Head of caudate nucleus (tissue), 42 donors: ENCODE data around the gene TSEN54.

ENCODE experiments used
- DNase-seq, 42 donors: peaks; one replicate each; pipeline versions ENCODE4 v3.0.0 to v3.0.0-alpha.2; 2020 to 2021; ENCODE audit warnings: mixed read lengths in 7 of 42
- intact Hi-C: fragments of 100-400 bp; cut with DNase I; formaldehyde crosslinking; loops from one replicate; pipeline ENCODE4 v1.15.0; 2022

Gene TSEN54

DNA sequence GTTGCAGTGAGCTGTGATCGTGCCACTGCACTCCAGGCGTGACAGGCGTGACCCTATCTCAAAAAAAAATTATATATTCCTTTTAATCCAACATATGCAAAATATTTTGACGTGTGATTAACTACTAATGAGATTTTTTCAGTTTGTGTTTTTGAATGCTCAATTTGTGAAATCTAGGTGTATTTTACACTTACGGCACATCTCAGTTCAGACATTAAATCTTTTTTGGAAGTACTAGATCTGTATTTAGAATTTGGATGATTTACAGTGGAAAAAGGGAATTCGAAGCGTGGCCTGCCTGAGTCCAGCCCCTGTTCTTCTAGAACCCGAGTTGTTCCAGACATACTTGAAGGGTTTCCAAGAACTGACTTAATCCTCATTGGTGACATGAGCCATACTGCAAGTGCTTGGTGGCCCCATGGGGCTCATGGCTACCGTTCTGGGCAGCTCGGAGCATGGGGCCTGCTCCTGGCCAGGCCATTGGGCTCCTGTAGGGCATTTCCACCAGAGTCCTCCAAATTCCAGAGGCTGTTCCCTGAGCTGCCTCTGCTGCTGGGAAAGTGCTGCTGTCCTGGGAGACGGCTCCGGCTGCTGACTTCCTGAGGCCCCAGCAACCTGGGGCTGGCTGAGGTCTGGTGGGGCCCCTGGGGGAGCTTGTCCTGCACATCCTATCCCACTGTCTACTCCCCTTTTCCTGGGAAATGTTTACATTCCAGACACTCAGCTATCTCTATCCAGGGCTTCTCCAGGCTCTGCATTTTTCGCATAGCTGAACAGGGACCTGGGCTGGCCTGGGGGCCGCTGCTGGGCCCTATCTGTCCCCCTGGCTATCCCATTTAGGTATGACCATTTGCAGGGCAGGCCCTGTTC lies 36.3 kb downstream of the TSEN54 start:
- DNase-seq = no peak

DNA sequence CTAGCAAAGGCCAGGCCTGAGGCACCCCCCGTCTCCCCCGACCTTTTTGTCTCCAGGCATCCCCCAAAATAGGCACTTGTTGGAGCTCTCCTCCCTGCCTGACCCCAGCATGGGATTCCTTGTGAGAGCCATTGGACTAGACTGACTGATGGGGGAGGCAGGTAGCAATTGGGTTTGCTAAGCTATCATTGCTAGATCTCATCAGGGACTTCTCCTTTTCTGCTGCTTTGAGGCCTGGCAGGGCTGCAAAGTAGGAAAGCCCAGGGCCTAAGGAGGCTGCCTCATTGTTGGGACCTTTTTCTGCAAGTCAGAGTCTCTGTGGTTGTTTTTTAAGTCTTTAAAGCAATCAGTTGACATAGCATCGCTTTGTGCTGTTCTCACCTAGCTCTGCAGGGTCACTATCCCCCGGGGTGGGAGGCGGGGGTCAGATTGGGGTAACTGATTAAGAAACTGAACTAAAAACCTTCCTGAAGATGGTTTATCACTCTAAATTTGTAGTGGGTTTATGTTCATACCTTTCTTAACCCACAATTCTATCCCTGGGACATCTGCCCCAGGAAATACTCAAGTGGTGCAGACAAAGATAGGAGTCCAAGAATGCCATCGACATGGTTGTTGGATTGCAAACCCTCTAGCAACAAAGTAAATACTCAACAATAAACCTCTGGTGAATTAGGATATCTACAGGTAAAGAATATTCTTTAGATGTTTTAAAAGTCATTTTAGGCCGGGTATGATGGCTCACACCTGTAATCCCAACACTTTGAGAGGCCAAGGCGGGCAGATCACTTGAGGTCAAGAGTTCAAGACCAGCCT lies 37.2 kb downstream of the TSEN54 start:
- intact Hi-C loops = no loop called here
- DNase-seq = no peak

More for the DNA sequence above, 36.3 kb downstream of the TSEN54 start:
- intact Hi-C loops = no loop called here

DNA sequence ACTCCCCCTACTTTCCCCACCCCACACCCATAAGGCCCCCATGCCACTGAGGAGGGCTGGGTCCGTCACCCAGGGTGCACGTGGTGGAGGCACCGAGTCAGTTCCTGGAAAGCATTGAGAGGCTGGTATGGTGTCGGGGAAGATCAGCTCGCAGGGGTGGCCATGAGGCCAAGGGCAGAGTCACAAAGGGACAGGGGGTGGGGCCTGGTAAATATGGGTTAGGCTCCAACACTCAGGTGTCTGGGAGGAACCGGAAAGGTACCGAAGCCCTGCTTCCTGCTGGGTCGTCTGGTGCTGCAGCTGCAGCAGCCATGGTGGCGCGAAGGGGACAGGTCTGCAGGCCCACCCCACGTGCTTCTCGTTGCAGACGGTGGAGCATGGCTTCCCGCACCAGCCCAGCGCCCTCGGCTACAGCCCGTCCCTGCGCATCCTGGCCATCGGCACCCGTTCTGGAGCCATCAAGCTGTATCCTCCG lies 39.4 kb downstream of the TSEN54 start:
- intact Hi-C loops = no loop called here
- no peak for DNase-seq

DNA sequence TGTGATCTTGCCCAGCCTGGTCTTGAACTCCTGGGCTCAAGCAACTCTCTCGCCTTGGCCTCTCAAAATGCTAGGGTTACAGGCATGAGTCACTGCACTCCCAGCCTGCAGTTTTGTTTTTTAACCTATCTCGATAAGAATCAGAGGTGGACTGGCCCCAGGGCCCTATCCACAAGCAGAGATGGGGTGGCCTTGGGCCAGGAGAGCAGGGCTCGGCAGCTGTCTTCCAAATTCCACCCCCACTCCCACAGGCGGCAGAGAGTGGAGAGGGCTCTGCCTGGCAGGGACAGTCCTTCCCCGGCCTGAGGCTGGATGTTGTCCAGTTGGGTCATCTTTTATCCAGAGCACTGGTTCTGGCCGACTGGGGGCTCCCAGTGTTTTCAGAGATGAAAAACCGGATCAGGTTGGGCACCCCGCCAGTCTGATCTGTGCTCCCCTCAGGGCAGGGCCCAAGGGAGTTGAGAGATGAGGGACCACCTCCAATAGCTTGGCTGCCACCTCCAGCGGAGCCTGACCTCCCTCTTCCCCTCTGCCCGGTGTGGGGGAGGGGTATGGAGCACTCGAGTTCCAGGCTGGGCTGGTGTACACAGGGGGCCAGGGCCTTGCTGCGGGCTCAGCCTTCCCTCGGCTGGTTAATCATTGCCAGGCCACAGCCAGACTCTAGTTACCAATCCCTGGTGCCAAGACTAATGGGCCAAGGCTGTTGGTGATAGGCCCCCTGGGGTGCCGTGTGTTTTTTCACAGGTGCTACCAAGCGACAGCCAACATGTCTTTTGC lies 40.9 kb downstream of the TSEN54 start:
- intact Hi-C loops = no loop called here
- peak; percentile 36 to 89 (median 78) for DNase-seq

DNA sequence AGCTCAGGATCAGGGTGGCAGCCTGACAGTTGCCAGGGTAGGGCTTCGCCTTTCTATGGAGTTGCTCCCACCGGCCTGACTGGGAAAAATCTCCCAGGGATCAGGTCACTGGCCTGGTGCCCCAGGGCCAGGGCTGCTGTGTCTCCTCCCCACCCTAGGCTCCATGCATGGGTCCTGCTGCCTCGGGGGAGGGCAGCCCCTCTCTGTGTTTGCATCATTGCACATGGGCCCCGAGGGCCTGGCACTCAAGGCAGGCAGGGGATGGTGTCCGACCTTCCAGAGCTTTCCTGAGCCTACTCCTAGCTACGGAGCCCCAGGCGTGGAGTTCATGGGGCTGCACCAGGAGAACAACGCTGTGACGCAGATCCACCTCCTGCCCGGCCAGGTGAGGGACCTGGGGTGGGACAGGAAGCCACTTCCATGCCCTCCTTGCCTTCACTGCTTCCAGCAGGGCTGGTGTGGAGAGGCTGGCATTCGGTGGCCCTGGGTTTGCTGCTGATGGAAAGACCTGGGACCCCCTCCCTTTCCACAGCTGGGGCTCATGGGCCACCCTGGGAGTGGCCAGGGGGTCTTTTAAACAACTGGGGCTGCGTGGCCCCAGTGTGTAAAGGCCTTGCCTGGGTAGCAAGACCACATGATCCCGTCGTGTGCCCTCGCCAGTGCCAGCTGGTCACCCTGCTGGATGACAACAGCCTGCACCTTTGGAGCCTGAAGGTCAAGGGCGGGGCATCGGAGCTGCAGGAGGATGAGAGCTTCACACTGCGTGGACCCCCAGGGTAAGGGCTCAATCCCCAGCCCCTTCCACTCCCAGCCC lies 41.7 kb downstream of the TSEN54 start:
- intact Hi-C loops = no loop called here
- peak in 6 of 42 donors; percentile 6 to 40 (median 12) for DNase-seq

DNA sequence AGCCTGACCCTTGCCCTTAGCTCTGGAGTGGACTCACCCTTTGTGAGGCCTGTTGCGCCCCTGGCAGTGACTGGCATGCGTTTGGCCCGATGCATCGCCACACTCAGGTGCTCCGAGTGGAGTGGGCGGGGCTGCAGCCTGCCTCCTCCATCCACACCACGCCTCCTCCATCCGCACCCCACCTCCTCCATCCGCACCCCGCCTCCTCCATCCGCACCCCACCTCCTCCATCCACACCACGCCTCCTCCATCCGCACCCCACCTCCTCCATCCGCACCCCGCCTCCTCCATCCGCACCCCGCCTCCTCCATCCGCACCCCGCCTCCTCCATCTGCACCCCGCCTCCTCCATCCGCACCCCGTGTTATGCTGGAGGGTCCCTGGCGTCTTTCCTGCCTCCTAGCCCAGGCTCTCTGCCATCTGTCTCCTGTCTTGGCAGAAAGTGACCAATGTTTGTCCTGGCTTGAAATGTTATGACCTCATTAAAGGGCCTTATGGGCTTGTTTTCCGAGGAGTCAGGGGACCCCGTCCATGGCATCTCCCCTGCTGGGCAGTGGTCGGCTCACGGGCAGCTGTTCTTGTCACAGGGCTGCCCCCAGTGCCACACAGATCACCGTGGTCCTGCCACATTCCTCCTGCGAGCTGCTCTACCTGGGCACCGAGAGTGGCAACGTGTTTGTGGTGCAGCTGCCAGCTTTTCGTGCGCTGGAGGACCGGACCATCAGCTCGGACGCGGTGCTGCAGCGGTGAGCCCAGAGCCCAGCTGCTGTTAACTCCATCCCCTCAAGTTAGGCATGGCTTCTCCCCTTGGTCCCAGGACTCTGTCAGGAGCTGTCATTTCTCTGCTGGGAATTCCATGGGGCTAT lies 42.6 kb downstream of the TSEN54 start:
- no peak for DNase-seq
- intact Hi-C loops = no loop called here

DNA sequence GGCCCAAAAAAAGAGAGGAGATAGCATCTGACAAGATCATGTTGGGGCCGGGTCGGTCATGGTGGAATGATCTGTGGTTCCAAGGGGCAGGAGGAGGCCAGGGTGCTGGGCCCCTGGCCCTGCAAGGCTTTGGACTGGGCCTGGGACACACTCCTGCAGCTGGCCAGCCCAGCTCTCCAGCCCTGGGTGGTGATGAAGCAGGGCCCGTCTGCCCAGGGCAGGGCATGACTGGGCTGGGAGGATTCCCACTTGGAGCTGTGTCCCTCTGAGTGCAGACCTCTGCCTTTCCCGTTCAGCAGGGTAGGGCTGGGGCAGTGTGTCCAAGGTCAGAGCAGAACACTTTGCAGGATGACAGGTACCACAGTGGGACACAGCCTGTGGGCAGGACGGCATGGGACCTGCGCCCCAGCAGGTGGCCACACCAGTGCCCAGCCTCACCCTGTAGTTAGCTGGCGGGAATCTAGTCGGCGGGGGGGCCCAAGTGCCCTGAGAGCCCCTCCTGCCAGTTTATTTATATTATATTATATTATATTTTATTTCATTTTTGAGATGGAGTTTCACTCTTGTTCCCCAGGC lies 43.7 kb downstream of the TSEN54 start:
- DNase-seq = no peak
- intact Hi-C loops = no loop called here

DNA sequence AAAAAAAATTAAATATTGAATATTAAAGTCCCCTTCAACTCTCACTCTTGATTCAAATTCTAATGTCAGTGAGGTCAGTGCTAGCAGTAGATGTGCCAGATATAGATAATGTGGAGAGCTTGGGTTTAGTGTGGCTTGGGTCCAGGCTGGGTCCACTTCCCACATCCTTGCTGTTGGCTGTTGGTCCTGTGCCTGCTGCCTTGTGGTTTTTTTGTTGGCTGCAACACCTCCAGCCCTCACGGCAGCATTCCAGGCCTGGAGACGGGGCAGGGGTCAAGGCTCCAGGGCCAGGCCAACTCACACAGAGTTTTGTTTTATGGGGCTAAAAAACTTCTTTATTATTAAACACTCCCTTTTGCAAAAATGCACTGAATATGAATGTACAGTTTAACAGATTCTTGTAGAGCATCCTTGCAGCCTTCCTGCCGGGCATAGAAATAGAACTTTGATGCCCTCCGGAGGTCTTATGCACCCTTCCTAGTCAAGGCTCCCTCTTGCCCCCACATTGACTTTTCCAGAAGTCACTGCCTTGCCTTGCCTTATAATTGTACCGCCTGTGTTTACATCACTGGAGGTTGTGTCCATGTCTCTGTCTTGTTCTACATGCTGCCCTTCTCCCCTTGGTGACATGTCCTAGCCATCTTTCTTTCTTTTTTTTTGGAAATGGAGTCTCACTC lies 45.7 kb downstream of the TSEN54 start:
- no peak for DNase-seq
- intact Hi-C loops = no loop called here

DNA sequence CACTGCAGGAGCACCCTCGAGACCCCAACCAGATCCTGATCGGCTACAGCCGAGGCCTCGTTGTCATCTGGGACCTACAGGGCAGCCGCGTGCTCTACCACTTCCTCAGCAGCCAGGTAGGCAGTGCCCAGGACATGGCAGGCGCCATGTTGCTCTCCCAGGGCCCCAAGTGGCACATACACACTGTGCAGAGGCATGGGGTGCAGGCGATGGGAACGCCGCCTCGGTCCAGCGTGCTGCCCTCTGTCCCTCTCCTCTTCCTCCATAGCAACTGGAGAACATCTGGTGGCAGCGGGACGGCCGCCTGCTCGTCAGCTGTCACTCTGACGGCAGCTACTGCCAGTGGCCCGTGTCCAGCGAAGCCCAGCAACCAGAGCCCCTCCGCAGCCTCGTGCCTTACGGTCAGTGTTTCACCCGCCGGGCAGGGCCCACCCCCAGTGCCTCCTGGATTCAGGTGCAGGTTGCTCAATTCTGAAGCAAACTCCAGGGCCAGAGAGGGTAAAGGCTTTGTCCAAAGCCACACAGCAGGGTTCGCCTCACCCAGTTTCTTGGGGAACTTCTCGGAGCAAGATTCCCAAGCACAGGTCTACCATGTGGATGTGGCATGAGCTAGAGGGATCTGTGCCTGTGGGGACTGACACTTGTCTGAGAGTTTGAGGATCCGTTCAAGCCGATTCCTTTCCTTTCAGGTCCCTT lies 46.9 kb downstream of the TSEN54 start:
- intact Hi-C loops = no loop called here
- no peak for DNase-seq

DNA sequence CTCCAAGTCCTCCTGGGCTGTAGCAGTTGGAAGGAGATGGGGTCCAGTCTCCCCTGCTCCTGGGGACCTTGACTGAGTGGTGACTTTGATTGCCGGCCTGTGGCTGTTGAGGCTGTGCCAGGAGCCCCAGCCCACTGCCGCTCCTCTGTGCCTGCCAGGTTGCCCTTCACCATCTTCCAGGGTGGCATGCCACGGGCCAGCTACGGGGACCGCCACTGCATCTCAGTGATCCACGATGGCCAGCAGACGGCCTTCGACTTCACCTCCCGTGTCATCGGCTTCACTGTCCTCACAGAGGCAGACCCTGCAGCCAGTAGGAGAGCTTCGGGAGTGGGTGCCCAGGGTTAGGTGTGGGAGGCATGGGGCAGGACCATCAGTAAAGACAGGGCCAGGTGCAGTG lies 47.9 kb downstream of the TSEN54 start:
- intact Hi-C loops = no loop called here
- DNase-seq = no peak

DNA sequence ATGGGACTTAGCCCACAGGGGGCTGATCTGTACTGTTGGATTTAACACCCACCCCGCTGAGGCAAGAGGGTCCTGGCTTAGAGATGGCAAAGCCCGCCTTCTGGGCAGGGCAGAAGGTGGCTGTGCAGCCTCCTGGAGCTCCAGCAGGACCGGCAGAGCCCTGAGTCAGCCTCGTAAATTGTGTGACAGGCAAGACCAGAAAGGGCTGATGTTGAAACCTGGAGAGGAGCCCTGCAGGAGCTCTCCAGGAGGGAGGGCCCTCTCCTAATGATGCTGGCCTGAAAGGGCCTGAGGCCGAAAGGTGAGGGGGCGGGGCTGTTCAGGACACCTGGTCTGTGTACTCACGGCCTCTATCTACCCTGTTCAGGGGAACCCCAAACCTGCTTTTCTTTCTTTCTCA lies 48.7 kb downstream of the TSEN54 start:
- intact Hi-C loops = no loop called here
- DNase-seq = no peak

DNA sequence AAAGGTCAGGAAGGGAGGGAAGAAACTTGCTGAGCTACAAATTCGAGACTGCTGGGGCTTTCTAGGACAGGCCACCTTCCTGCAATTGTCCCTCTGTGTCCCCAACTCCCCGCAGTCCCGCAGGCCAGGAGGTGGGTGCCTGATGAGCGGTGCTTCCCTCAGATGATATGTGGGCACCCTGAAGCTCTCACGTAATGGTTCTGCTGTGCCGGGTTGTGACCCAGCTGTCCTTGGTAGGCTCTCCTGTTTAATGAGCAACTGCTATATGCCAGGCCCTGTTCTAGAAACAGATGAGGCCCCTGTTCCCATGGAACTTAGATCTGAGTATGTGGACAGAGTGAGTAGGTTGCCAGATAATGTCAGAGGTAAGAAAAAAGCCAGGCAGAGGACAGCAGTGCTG lies 49.3 kb downstream of the TSEN54 start:
- DNase-seq = no peak
- intact Hi-C loops = no loop called here

DNA sequence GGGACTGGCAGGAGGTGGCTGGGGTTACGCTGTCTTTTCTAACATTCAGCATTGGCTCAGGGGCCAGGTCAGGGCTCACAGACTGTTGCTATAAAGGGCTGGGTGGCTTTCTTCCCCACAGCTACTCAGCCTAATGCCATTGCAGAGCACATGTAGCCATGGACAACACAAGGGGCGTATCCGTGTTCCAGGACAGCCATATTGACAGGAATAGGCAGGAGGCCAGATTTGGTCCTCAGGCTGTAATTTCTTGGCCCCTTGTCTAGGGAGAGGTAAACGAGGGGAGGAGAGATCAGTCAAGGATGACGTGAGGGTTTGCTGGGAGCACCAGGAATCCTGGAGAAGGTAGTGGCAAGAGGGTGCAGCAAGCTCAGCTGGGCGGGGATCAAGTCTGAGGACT lies 50.1 kb downstream of the TSEN54 start:
- intact Hi-C loops = no loop called here
- DNase-seq = no peak

DNA sequence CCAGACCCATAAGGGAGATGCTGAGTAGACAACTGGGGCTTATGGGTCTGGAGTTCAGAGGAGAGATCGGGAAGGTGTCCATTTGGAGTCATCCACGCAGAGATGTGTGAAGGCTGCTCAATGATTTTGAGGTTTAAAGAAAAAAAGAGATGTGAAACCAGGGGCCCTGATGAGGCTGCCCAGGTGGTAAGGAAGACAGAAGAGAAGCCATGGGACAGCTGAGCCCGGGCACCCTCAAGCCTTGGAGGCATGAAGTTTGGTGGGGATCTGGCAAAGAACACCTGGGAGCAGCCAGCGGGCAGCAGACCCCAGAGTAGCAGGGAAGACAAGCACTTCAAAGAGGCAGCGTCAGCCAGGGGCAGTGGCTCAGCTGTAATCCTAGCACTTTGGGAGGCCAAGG lies 50.5 kb downstream of the TSEN54 start:
- intact Hi-C loops = no loop called here
- no peak for DNase-seq

DNA sequence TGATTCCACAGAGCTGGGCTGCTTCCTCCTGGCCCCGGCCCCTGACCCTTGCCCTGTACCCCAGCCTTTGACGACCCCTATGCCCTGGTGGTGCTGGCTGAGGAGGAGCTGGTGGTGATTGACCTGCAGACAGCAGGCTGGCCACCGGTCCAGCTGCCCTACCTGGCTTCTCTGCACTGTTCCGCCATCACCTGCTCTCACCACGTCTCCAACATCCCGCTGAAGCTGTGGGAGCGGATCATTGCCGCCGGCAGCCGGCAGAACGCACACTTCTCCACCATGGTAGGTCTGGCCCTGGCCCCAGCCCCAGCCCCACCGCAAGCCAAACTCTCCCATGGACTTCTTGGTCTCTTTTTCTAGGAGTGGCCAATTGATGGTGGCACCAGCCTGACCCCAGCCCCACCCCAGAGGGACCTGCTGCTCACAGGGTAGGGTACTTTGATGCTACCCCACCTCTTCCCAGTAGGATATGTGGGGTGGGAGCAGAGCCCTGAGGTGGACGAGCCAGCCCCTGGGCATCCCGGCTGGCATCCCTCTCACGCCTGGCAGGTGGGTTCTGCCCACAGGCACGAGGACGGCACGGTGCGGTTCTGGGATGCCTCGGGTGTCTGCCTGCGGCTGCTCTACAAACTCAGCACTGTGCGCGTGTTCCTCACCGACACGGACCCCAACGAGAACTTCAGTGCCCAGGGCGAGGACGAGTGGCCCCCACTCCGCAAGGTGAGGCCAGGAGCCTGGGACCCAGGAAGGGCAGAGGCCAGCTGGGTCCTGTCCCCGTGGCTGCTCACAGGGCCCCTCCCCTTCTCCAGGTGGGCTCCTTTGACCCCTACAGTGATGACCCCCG lies 52.3 kb downstream of the TSEN54 start:
- intact Hi-C loops = no loop called here
- no peak for DNase-seq
